ENCODE measurements around the gene CNTNAP2. TPM values are rescaled to one million over a fixed set of nuclear protein-coding genes. Genes with fewer than 3 reads are reported as not detected.

Gene CNTNAP2
- total and polyA plus RNA-seq, 9 donors: 8.3 to 18.8 (median 10.4) TPM

GRCh38 chr7:147296986-147297385 is 1180.4 kb downstream of the CNTNAP2 start:
- Histone ChIP-seq H3K9me3 (replicated peaks; ENCODE audit: control insufficient read depth, low read depth, low read length) (no peaks in the 10 kb centered on the region), H3K4me1 (ENCODE audit: control insufficient read depth, insufficient read depth, low read length) (peaks cover 2% of the 10 kb centered on the region), H3K27me3 (ENCODE audit: control insufficient read depth, insufficient read depth, low read length) (no peaks in the 10 kb centered on the region), H3K27ac (ENCODE audit: low read length) (no peak overlapping the region), H3K36me3 (ENCODE audit: control insufficient read depth, insufficient read depth, low read length) (no peaks in the 10 kb centered on the region), H3K4me3 (ENCODE audit: low read length) (no peak overlapping the region)
- 71% methylated on average over 1 of the region's 1 CpG for WGBS (ENCODE audit: insufficient coverage)
- DNase-seq: no peak

DNA sequence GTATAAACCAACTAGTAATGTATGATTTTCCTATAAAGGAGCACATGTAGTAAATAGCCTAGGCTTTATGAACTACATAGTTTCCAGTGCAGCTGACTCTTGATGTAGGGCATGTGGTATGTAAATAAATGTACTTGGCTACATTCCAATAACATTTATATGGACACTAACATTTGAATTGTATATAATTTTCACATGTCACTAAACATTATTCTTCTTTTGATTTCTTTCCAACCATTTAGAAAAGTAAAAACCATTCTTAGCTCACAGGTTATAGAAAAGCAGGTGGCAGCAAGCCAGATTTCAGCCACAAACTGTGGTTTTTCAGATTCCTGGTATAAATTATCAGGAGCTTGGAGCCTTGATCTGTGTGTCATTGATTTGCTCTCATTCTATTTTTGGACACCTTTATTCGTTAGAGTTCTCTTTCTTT is 1182.0 kb downstream of the CNTNAP2 start:
- peak; percentile 22 for DNase-seq
- H3K27ac ChIP-seq (ENCODE audit: low read length): no peak overlapping the region
- no peaks in the 10 kb centered on the region for H3K9me3 ChIP-seq (replicated peaks; ENCODE audit: control insufficient read depth, low read depth, low read length)
- H3K27me3 ChIP-seq (ENCODE audit: control insufficient read depth, insufficient read depth, low read length): no peaks in the 10 kb centered on the region
- peaks cover 4% of the 10 kb centered on the region for H3K4me1 ChIP-seq (ENCODE audit: control insufficient read depth, insufficient read depth, low read length)
- no peak overlapping the region for H3K4me3 ChIP-seq (ENCODE audit: low read length)
- no peaks in the 10 kb centered on the region for H3K36me3 ChIP-seq (ENCODE audit: control insufficient read depth, insufficient read depth, low read length)
- 40% methylated on average over 1 of the region's 1 CpG for WGBS (ENCODE audit: insufficient coverage)

DNA sequence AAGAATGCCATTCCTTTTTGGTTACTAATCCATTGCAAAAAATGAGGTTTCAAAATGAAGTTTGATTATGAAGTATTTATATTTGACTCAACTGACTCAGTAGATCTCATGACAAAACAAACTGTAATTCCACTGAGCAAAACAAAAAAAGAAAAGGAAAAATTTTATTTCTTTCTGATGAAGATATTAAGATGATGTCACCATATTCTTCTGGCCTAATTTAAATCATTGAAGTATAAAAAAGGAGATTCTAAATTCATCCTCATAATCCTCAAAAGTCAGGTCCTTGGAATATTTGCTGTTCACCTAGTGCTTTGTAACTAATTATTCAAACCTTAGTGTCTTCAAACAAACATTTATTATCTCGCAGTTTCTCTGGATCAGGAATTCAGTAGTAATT is 1183.7 kb downstream of the CNTNAP2 start:
- Histone ChIP-seq H3K27ac (ENCODE audit: low read length) (no peak overlapping the region), H3K4me1 (ENCODE audit: control insufficient read depth, insufficient read depth, low read length) (peaks cover 4% of the 10 kb centered on the region), H3K4me3 (ENCODE audit: low read length) (no peak overlapping the region), H3K36me3 (ENCODE audit: control insufficient read depth, insufficient read depth, low read length) (no peaks in the 10 kb centered on the region), H3K27me3 (ENCODE audit: control insufficient read depth, insufficient read depth, low read length) (no peaks in the 10 kb centered on the region), H3K9me3 (replicated peaks; ENCODE audit: control insufficient read depth, low read depth, low read length) (no peaks in the 10 kb centered on the region)
- DNase-seq: no peak
- WGBS (ENCODE audit: insufficient coverage): no CpG with 5 or more reads among the region's 1 CpG

GRCh38 chr7:147304376-147304775 is 1187.8 kb downstream of the CNTNAP2 start:
- H3K27me3 ChIP-seq (ENCODE audit: control insufficient read depth, insufficient read depth, low read length): no peaks in the 10 kb centered on the region
- no peaks in the 10 kb centered on the region for H3K9me3 ChIP-seq (replicated peaks; ENCODE audit: control insufficient read depth, low read depth, low read length)
- no peaks in the 10 kb centered on the region for H3K36me3 ChIP-seq (ENCODE audit: control insufficient read depth, insufficient read depth, low read length)
- WGBS (ENCODE audit: insufficient coverage): no CpG with 5 or more reads among the region's 2 CpGs
- H3K27ac ChIP-seq (ENCODE audit: low read length): no peak overlapping the region
- H3K4me1 ChIP-seq (ENCODE audit: control insufficient read depth, insufficient read depth, low read length): peaks cover 2% of the 10 kb centered on the region
- DNase-seq: no peak
- no peak overlapping the region for H3K4me3 ChIP-seq (ENCODE audit: low read length)

DNA sequence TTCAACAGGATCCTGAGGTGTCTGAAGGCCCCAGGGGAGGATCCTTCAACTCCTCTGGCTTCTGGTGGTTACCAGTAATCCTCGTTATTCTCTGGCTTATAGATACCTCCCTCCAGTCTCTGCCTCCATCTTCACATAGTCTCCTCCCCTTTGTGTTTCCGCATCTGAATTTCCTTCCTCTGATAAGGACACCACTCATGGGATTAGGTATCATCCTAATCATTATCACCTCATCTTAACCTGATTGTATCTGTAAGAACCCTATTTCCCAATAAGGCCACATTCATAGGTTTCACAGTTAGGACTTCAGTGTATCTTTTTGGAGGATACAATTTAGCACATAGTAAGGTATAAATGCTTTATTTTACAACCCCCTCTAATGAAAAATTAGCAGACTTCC is 1189.2 kb downstream of the CNTNAP2 start:
- 67% methylated on average over 1 of the region's 2 CpGs for WGBS (ENCODE audit: insufficient coverage)

DNA sequence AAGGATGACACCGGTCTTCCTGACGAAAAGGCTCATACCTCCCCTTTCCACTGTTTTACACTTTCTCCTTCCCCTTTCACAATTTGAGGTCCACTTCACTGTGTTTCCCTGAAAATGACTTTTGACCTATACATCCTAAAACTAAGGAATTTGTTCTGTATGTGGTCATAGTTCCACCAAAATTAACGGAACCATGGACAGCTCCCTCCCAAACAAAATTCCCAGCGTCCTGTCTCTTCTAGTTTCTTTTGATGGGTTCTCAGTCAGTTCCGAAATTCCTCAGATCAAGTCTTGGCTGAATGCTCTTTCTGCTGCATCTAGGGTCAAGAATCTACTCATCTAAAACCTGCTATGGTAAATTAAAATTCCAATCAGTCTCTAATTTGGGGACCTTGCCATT is 1191.9 kb downstream of the CNTNAP2 start:
- 31% methylated on average over 2 of the region's 5 CpGs for WGBS (ENCODE audit: insufficient coverage)
- no peaks in the 10 kb centered on the region for H3K4me1 ChIP-seq (ENCODE audit: control insufficient read depth, insufficient read depth, low read length)
- no peaks in the 10 kb centered on the region for H3K27me3 ChIP-seq (ENCODE audit: control insufficient read depth, insufficient read depth, low read length)
- peak; percentile 46 for DNase-seq
- no peak overlapping the region for H3K4me3 ChIP-seq (ENCODE audit: low read length)
- no peaks in the 10 kb centered on the region for H3K9me3 ChIP-seq (replicated peaks; ENCODE audit: control insufficient read depth, low read depth, low read length)
- H3K36me3 ChIP-seq (ENCODE audit: control insufficient read depth, insufficient read depth, low read length): no peaks in the 10 kb centered on the region
- no peak overlapping the region for H3K27ac ChIP-seq (ENCODE audit: low read length)

More for the DNA sequence above, 1189.2 kb downstream of the CNTNAP2 start:
- H3K27me3 ChIP-seq (ENCODE audit: control insufficient read depth, insufficient read depth, low read length): no peaks in the 10 kb centered on the region
- H3K9me3 ChIP-seq (replicated peaks; ENCODE audit: control insufficient read depth, low read depth, low read length): no peaks in the 10 kb centered on the region
- peaks cover 2% of the 10 kb centered on the region for H3K4me1 ChIP-seq (ENCODE audit: control insufficient read depth, insufficient read depth, low read length)
- no peak overlapping the region for H3K27ac ChIP-seq (ENCODE audit: low read length)
- no peak overlapping the region for H3K4me3 ChIP-seq (ENCODE audit: low read length)
- DNase-seq: no peak
- H3K36me3 ChIP-seq (ENCODE audit: control insufficient read depth, insufficient read depth, low read length): no peaks in the 10 kb centered on the region

DNA sequence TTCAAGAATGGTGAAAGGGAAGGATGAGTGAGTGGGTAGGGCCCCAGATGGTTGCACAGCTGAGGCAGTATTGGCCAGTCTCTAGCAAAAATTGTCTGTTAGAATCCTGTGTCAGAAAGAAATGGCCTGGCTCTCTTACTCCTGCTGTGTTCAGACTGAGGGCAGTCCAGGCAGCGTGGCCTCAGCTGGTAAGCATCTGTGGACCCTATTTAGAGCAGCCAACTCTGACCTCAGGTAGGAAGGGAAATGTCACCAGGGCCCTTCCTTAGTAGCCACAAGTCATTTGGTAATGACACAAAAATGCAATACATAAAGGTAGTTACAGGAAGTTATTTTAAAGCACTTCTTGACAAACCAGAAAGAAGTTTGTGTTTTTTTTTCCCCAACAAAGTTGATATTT is 1194.7 kb downstream of the CNTNAP2 start:
- H3K4me1 ChIP-seq (ENCODE audit: control insufficient read depth, insufficient read depth, low read length): no peaks in the 10 kb centered on the region
- no peak for DNase-seq
- 25% methylated on average over 1 of the region's 1 CpG for WGBS (ENCODE audit: insufficient coverage)

GRCh38 chr7:147321504-147321903 is 1204.9 kb downstream of the CNTNAP2 start:
- DNase-seq: no peak
- Histone ChIP-seq H3K4me3 (ENCODE audit: low read length) (no peak overlapping the region), H3K27me3 (ENCODE audit: control insufficient read depth, insufficient read depth, low read length) (no peaks in the 10 kb centered on the region), H3K4me1 (ENCODE audit: control insufficient read depth, insufficient read depth, low read length) (no peaks in the 10 kb centered on the region), H3K27ac (ENCODE audit: low read length) (no peak overlapping the region), H3K36me3 (ENCODE audit: control insufficient read depth, insufficient read depth, low read length) (no peaks in the 10 kb centered on the region), H3K9me3 (replicated peaks; ENCODE audit: control insufficient read depth, low read depth, low read length) (peaks cover 2% of the 10 kb centered on the region)
- WGBS (ENCODE audit: insufficient coverage): 100% methylated on average over 1 of the region's 2 CpGs

More for the DNA sequence above, 1194.7 kb downstream of the CNTNAP2 start:
- Histone ChIP-seq H3K9me3 (replicated peaks; ENCODE audit: control insufficient read depth, low read depth, low read length) (no peaks in the 10 kb centered on the region), H3K36me3 (ENCODE audit: control insufficient read depth, insufficient read depth, low read length) (no peaks in the 10 kb centered on the region), H3K27ac (ENCODE audit: low read length) (no peak overlapping the region), H3K4me3 (ENCODE audit: low read length) (no peak overlapping the region), H3K27me3 (ENCODE audit: control insufficient read depth, insufficient read depth, low read length) (no peaks in the 10 kb centered on the region)

DNA sequence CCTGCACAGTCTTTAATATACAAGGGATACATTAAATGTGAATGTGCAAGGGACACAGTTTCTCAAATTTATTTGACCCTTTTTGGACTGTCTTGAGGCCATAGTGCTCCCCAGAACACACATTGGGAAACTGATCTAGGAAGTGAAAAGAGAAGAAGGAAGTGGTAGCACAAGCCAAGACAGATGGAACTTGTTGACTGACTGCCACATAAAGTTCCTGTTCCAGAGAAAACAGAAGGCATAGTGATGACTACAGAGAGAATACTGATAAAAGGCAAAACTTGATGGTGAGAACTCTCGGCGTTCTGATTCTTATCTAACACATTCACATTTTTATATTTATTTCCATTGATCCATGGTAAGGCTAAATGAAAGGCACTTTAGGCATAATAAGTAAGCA is 1216.4 kb downstream of the CNTNAP2 start:
- no peak overlapping the region for H3K27ac ChIP-seq (ENCODE audit: low read length)
- H3K27me3 ChIP-seq (ENCODE audit: control insufficient read depth, insufficient read depth, low read length): no peaks in the 10 kb centered on the region
- no CpG with 5 or more reads among the region's 2 CpGs for WGBS (ENCODE audit: insufficient coverage)
- H3K4me3 ChIP-seq (ENCODE audit: low read length): no peak overlapping the region
- no peaks in the 10 kb centered on the region for H3K4me1 ChIP-seq (ENCODE audit: control insufficient read depth, insufficient read depth, low read length)
- no peaks in the 10 kb centered on the region for H3K36me3 ChIP-seq (ENCODE audit: control insufficient read depth, insufficient read depth, low read length)
- peaks cover 7% of the 10 kb centered on the region for H3K9me3 ChIP-seq (replicated peaks; ENCODE audit: control insufficient read depth, low read depth, low read length)
- DNase-seq: peak; percentile 80

GRCh38 chr7:147363101-147363500 is 1246.5 kb downstream of the CNTNAP2 start:
- H3K4me3 ChIP-seq (ENCODE audit: low read length): no peak overlapping the region
- no peaks in the 10 kb centered on the region for H3K9me3 ChIP-seq (replicated peaks; ENCODE audit: control insufficient read depth, low read depth, low read length)
- no peaks in the 10 kb centered on the region for H3K4me1 ChIP-seq (ENCODE audit: control insufficient read depth, insufficient read depth, low read length)
- H3K27ac ChIP-seq (ENCODE audit: low read length): no peak overlapping the region
- H3K36me3 ChIP-seq (ENCODE audit: control insufficient read depth, insufficient read depth, low read length): no peaks in the 10 kb centered on the region
- no peaks in the 10 kb centered on the region for H3K27me3 ChIP-seq (ENCODE audit: control insufficient read depth, insufficient read depth, low read length)
- no peak for DNase-seq
- WGBS (ENCODE audit: insufficient coverage): 83% methylated on average over 1 of the region's 4 CpGs

DNA sequence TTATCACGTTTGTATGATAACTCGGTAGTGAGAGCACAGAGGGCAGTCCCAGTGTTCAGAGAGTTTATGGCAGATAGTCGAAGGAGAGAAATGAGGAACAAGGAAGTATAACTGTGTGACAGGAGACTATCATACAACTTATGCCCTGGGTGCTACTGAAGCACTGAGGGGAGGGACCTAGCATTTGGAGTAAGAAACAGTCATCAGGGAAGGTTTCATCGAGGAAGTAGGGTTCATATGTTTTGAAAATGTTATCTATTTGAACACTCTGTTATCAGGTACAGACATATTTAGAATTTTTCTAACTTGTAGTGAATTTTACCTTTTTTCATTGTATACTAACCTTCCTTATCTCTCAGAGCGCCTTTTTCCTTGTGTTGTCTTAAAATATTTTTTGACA is 1259.6 kb downstream of the CNTNAP2 start:
- H3K4me3 ChIP-seq (ENCODE audit: low read length): no peak overlapping the region
- 65% methylated on average over 2 of the region's 5 CpGs for WGBS (ENCODE audit: insufficient coverage)
- no peaks in the 10 kb centered on the region for H3K27me3 ChIP-seq (ENCODE audit: control insufficient read depth, insufficient read depth, low read length)
- H3K36me3 ChIP-seq (ENCODE audit: control insufficient read depth, insufficient read depth, low read length): no peaks in the 10 kb centered on the region
- H3K27ac ChIP-seq (ENCODE audit: low read length): no peak overlapping the region
- DNase-seq: no peak
- no peaks in the 10 kb centered on the region for H3K4me1 ChIP-seq (ENCODE audit: control insufficient read depth, insufficient read depth, low read length)
- H3K9me3 ChIP-seq (replicated peaks; ENCODE audit: control insufficient read depth, low read depth, low read length): no peaks in the 10 kb centered on the region
